Measurements from ENCODE around the gene OR6K3. TPM values are rescaled to one million over a fixed set of nuclear protein-coding genes. Genes with fewer than 3 reads are reported as not detected.

OR6K3 gene
- not detected for total RNA-seq

GRCh38 chr1:158720620-158721019 is at the start of gene OR6K3:
Gene OR6K3, minus strand, starts transcription at chr1:158720720. Its CDS starts 2,605 bp downstream, at chr1:158718115.
- Mint-ChIP-seq H3K9me3 (no peaks in the 10 kb centered on the region), H3K4me1 (ENCODE audit: low read depth) (peaks cover 8% of the 10 kb centered on the region), H3K27ac (no peak within 1 kb of the TSS), H3K36me3 (ENCODE audit: low read depth) (no peaks in the 10 kb centered on the region), H3K27me3 (peaks cover 31% of the 10 kb centered on the region), H3K4me3 (no peak within 1 kb of the TSS)
- POLR2A ChIA-PET = no interaction called here
- TF ChIP-seq, protein P1, sequence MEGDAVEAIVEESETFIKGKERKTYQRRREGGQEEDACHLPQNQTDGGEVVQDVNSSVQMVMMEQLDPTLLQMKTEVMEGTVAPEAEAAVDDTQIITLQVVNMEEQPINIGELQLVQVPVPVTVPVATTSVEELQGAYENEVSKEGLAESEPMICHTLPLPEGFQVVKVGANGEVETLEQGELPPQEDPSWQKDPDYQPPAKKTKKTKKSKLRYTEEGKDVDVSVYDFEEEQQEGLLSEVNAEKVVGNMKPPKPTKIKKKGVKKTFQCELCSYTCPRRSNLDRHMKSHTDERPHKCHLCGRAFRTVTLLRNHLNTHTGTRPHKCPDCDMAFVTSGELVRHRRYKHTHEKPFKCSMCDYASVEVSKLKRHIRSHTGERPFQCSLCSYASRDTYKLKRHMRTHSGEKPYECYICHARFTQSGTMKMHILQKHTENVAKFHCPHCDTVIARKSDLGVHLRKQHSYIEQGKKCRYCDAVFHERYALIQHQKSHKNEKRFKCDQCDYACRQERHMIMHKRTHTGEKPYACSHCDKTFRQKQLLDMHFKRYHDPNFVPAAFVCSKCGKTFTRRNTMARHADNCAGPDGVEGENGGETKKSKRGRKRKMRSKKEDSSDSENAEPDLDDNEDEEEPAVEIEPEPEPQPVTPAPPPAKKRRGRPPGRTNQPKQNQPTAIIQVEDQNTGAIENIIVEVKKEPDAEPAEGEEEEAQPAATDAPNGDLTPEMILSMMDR (IDR thresholded peaks at IDR 0.05) = no peak
- ATAC-seq (no peak), DNase-seq (no peak)
- intact Hi-C loops (cut with micrococcal nuclease) = no loop called here
- CTCF ChIA-PET = no interaction called here

DNA sequence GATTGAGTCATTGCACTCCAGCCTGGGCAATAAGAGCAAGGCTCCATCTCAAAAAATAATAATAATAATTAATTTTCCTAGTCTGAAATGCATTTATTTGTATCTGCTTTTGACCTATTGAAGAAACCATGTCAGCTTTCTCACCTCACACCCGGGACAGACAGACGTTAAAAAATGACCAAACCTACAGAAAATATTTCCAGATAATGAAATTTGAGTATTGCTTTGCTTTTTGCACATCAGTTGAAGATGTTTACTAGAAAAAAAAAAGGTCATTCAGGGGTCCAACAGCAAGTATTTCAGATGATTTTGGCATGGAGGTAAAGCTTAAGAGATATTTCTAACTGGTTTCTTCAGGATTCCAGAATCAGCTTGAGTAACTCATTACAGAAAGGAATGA is 33.9 kb upstream of the OR6K3 start, which contains the start of gene OR6K6:
Gene OR6K6 (plus strand): TSS at position 301 of the 400 bp plus-strand sequence. CDS start 168 bp downstream, outside the sequence.
- TF ChIP-seq, protein P1 (IDR thresholded peaks at IDR 0.05) = no peak
- Mint-ChIP-seq H3K27ac (no peak within 1 kb of the TSS), H3K9me3 (peaks cover 1% of the 10 kb centered on the region), H3K4me1 (ENCODE audit: low read depth) (no peaks in the 10 kb centered on the region), H3K27me3 (peaks cover 17% of the 10 kb centered on the region), H3K4me3 (no peak within 1 kb of the TSS), H3K36me3 (ENCODE audit: low read depth) (no peaks in the 10 kb centered on the region)
- intact Hi-C loops (cut with micrococcal nuclease) = no loop called here
- POLR2A ChIA-PET = no interaction called here
- DNase-seq (no peak), ATAC-seq (no peak)
- CTCF ChIA-PET = no interaction called here

DNA sequence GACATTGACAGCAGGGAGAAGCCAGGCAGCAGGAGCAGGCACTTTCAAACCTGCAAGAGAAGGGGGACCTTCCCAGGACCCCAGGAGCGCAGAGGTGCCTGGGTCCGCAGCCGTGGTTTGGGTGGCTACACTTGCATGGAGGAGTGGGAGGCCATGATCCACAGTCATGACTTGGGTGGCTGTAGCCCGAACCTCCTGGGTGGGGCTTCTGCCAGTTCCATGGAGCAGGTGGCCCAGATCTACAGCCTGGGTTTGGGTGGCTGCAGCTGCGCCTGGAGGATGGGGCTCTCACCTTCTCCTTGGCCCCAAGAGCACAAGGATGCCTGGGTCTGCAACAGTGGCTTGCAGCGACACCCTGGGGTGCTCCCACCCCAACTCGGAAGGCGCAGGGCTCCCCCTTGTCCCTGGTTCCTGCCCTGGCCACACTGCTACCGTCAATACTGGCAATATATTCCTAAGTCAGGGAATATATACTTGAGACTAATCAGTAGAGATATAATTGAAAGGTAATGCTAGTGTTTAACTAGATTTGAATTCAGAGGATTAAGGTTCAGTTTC is 31.7 kb upstream of the OR6K3 start:
- no peaks in the 10 kb centered on the region for H3K4me1 Mint-ChIP-seq (ENCODE audit: low read depth)
- POLR2A ChIA-PET = no interaction called here
- no peaks in the 10 kb centered on the region for H3K36me3 Mint-ChIP-seq (ENCODE audit: low read depth)
- ATAC-seq = no peak
- no peak overlapping the region for H3K27ac Mint-ChIP-seq
- peaks cover 14% of the 10 kb centered on the region for H3K27me3 Mint-ChIP-seq
- peaks cover 1% of the 10 kb centered on the region for H3K9me3 Mint-ChIP-seq
- DNase-seq = no peak
- intact Hi-C loops (cut with micrococcal nuclease) = no loop called here
- CTCF ChIA-PET = no interaction called here
- TF ChIP-seq, protein P1 (IDR thresholded peaks at IDR 0.05) = no peak
- no peak overlapping the region for H3K4me3 Mint-ChIP-seq

DNA sequence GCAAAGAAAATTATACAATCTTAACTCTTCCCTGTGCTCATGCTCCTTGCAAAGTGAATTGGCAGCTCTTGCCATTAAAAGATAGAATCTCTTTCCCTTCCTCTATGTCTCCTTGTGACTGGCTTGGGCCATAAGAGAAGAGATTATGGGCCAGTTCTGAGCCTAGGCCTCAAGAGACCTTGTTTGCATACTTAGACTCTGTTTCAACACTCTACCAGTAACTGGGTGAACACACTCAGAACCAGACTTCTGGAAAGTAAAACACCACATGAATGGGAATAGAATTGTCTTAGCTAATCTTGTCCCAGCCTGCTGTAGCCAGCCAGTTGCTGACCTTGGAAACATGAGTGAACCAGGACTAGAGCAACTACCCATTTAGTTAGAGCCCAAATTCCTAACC is 15.3 kb upstream of the OR6K3 start:
- no peaks in the 10 kb centered on the region for H3K4me1 Mint-ChIP-seq (ENCODE audit: low read depth)
- ChIA-PET POLR2A (no interaction called here), CTCF (no interaction called here)
- no peak overlapping the region for H3K27ac Mint-ChIP-seq
- H3K9me3 Mint-ChIP-seq = no peaks in the 10 kb centered on the region
- ATAC-seq = no peak
- no peak for DNase-seq
- no peak overlapping the region for H3K4me3 Mint-ChIP-seq
- TF ChIP-seq, protein P1 (IDR thresholded peaks at IDR 0.05) = no peak
- no peaks in the 10 kb centered on the region for H3K36me3 Mint-ChIP-seq (ENCODE audit: low read depth)
- intact Hi-C loops (cut with micrococcal nuclease) = no loop called here
- H3K27me3 Mint-ChIP-seq = peaks cover 24% of the 10 kb centered on the region

DNA sequence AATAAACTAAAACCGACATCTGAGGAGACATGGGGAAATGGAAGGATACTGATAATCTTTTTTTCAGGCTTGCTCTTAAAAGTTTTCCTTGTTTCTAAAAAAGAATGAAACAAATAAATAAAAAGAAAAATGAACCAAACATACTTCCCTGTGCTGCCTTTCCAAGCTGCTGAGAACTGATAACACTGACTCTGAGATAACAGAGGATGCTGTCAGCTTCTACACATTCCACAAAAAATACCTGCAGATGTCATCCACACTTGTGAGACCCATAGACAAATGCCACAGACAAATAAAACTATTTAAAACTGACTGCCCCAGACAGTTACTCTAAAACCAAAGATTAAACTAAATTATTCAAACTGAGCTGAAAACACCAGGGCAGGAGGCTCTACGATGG is 12.0 kb upstream of the OR6K3 start:
- CTCF ChIA-PET = no interaction called here
- intact Hi-C loops (cut with micrococcal nuclease) = no loop called here
- Mint-ChIP-seq H3K4me1 (ENCODE audit: low read depth) (no peaks in the 10 kb centered on the region), H3K9me3 (no peaks in the 10 kb centered on the region), H3K4me3 (no peak overlapping the region), H3K27me3 (peaks cover 14% of the 10 kb centered on the region), H3K36me3 (ENCODE audit: low read depth) (no peaks in the 10 kb centered on the region), H3K27ac (no peak overlapping the region)
- POLR2A ChIA-PET = no interaction called here
- no peak for DNase-seq
- no peak for ATAC-seq
- TF ChIP-seq, protein P1 (IDR thresholded peaks at IDR 0.05) = no peak
